BLaER1 (cell line): ENCODE measurements around the gene ARFGAP3.
"Not testable (repeated sequence)": the region's sequence is repeated elsewhere in the genome, so short reads cannot be mapped to it uniquely, and the experiment has no call there.

Source experiments
- H3K27ac ChIP-seq: shearing (Covaris generic); formaldehyde crosslinking; 2 replicates; pipeline ENCODE4 v1.8.1; 2022
- H3K27me3 ChIP-seq: shearing (Covaris generic); formaldehyde crosslinking; 2 replicates; pipeline ENCODE4 v1.8.1; 2022
- H3K36me3 ChIP-seq: shearing (Covaris generic); formaldehyde crosslinking; 2 replicates; pipeline ENCODE4 v1.8.1; 2022
- H3K4me1 ChIP-seq: shearing (Covaris generic); formaldehyde crosslinking; 2 replicates; pipeline ENCODE4 v1.8.1; 2022
- H3K4me2 ChIP-seq: shearing (Covaris generic); formaldehyde crosslinking; 2 replicates; pipeline ENCODE4 v1.8.1; 2022
- H3K4me3 ChIP-seq: shearing (Covaris generic); formaldehyde crosslinking; 2 replicates; pipeline ENCODE4 v1.8.1; 2022
- H3K9ac ChIP-seq: shearing (Covaris generic); formaldehyde crosslinking; 2 replicates; pipeline ENCODE4 v1.8.1; 2022
- H3K9me3 ChIP-seq: shearing (Covaris generic); formaldehyde crosslinking; 2 replicates; pipeline ENCODE4 v1.8.1; 2022
- H4K20me1 ChIP-seq: shearing (Covaris generic); formaldehyde crosslinking; 2 replicates; pipeline ENCODE4 v1.8.1; 2022
- Cebpa-rat ChIP-seq: shearing (Covaris generic); IDR thresholded peaks from 2 replicates; pipeline ENCODE4 v1.8.1; 2022

The ARFGAP3 gene

DNA sequence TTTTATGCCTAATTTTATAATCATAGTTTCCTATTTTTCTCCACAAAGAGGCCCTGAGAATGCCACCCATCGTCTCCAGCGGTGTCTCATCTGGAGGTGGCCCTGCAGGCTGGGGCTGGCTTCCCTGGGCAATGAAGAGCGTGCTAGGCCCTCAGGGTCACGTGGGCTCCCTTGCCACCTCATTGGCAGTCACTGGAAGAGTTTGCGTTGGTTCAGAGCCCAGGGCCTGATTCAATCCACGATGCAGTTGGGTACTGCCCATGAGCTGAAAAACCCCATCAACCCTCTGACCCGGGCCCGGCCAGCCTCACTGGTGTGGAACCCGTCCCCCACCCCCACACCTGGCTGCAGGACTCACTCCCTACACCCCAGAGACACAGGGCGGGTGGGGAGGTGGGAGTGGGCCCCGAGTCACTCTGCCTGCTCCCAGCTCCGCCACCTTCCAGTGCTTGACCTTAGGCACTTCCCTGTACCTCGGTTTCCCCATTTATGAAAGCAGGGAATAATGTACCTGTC is 93.0 kb downstream of the ARFGAP3 start:
- Histone ChIP-seq H3K4me1 (peaks cover 40% of the 10 kb centered on the region), H3K27me3 (no peaks in the 10 kb centered on the region), H3K4me2 (no peak overlapping the region), H3K4me3 (no peak overlapping the region), H3K9me3 (no peaks in the 10 kb centered on the region), H3K9ac (no peak overlapping the region), H4K20me1 (no peaks in the 10 kb centered on the region), H3K36me3 (no peaks in the 10 kb centered on the region), H3K27ac (no peak overlapping the region)
- no peak for TF ChIP-seq Cebpa-rat

GRCh38 chr22:42760806-42761565 is 96.1 kb downstream of the ARFGAP3 start:
- no peaks in the 10 kb centered on the region for H3K36me3 ChIP-seq
- H3K4me2 ChIP-seq: peak overlapping the region; percentile 13; the same call in 1 of the 2 replicates
- H3K27me3 ChIP-seq: no peaks in the 10 kb centered on the region
- no peak for TF ChIP-seq Cebpa-rat
- H3K4me3 ChIP-seq: no peak overlapping the region
- peaks cover 32% of the 10 kb centered on the region for H3K4me1 ChIP-seq
- H3K9ac ChIP-seq: no peak overlapping the region
- H3K9me3 ChIP-seq: no peaks in the 10 kb centered on the region
- H3K27ac ChIP-seq: no peak overlapping the region
- no peaks in the 10 kb centered on the region for H4K20me1 ChIP-seq

DNA sequence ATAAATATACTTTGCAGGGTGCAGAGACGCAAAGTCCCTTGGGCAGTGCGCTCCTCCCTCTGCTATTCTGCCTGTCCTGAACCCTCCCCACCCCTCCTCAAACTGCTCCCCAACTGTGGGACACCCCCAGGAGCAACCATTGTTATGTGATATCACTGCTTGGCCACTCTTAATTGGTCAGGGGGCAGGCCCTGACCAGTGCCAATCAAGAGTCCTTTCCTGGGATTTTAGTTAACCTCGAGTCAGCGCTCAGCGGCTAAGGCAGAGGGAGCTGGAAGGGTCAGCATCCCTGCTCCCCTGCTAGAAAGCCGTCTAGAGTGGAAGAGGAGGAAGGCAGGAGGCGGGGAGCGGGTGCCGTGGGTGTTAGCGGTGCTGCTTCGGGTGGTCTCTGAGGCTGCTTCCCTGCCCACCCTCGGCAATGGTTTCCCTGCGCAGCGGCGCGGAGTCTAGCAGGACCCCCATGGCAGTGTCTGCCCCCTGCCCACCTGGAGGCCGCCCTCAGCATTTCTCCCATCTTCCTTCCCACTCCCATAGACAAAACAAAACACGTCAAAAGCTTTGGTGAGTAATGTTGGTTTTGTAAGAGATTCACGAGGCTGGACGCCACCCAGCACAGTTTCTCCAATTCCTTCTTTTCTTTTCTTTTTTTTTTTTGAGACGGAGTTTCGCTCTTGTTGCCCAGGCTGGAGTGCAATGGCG is 98.0 kb downstream of the ARFGAP3 start:
- no peak overlapping the region for H3K4me2 ChIP-seq
- H3K27me3 ChIP-seq: no peaks in the 10 kb centered on the region
- H3K4me1 ChIP-seq: peaks cover 16% of the 10 kb centered on the region
- H3K27ac ChIP-seq: no peak overlapping the region
- H3K9ac ChIP-seq: no peak overlapping the region
- TF ChIP-seq Cebpa-rat: no peak
- H3K9me3 ChIP-seq: no peaks in the 10 kb centered on the region
- no peak overlapping the region for H3K4me3 ChIP-seq
- no peaks in the 10 kb centered on the region for H3K36me3 ChIP-seq
- H4K20me1 ChIP-seq: no peaks in the 10 kb centered on the region

- not testable (repeated sequence) for H3K27ac ChIP-seq, H3K4me2 ChIP-seq, H3K27me3 ChIP-seq, H3K9me3 ChIP-seq, H3K4me3 ChIP-seq, H4K20me1 ChIP-seq, H3K36me3 ChIP-seq, H3K9ac ChIP-seq
- peaks cover 20% of the 10 kb centered on the region for H3K4me1 ChIP-seq
These were observed 101.5 kb downstream of the ARFGAP3 start for GRCh38 chr22:42755553-42755952.

DNA sequence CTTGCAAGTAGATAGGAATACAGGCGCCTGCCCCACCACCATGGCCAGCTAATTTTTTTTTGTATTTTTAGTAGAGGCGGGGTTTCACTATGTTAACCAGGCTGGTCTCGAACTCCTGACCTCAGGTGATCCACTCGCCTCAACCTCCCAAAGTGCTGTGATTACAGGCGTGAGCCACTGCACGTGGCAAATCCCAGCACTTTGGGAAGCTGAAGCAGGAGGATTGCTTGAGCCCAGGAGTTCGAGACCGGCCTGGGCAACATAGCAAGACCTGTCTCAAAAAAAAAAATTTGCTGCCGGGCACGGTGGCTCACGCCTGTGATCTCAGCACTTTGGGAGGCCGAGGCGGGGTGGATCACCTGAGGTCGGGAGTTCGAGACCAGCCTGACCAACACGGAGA is 102.0 kb downstream of the ARFGAP3 start:
- H3K27me3 ChIP-seq, H3K4me3 ChIP-seq, H3K27ac ChIP-seq, H3K9me3 ChIP-seq, H3K36me3 ChIP-seq, H3K9ac ChIP-seq, H4K20me1 ChIP-seq, H3K4me2 ChIP-seq: not testable (repeated sequence)
- H3K4me1 ChIP-seq: peaks cover 20% of the 10 kb centered on the region

DNA sequence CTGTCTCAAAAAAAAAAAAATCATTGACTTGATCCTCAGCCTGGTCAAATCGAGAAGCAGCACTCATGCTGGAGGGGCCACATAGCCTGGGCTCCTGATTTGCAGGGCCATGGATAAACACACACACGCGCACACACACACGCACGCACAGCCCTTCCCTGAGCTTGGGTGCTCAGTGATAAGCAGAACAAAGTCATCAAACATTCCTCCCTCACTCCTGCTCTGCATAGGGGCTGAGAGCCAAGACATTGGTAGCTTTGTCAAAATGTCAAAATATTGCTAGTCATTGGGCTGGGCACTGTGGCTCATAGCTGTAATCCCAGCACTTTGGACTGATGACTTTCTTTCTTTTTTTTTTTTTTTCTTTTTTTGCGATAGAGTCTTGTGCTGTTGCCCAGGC is 102.4 kb downstream of the ARFGAP3 start:
- H4K20me1 ChIP-seq: no peaks in the 10 kb centered on the region
- H3K4me2 ChIP-seq: no peak overlapping the region
- no peaks in the 10 kb centered on the region for H3K36me3 ChIP-seq
- H3K27ac ChIP-seq: no peak overlapping the region
- H3K9me3 ChIP-seq: no peaks in the 10 kb centered on the region
- H3K27me3 ChIP-seq: no peaks in the 10 kb centered on the region
- H3K4me3 ChIP-seq: no peak overlapping the region
- peaks cover 20% of the 10 kb centered on the region for H3K4me1 ChIP-seq
- TF ChIP-seq Cebpa-rat: no peak
- H3K9ac ChIP-seq: no peak overlapping the region

DNA sequence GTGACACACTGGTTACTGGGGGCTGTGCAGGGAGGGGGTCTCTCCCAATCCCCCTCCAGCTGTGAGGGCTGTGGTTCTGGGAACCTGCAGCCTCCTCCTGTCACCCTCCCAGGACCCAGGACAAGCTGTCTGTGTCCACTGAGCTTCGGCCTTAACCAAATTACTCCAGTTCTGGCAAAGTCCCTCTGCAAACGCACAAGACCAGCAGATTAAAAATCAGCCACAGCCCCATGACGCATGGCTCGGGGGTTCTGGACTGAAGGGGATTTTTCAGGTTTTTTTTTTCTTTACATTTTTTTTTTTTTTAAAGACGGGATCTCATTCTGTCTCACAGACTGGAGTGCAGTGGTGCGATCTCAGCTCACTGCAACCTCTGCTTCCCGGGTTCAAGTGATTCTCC is 104.2 kb downstream of the ARFGAP3 start:
- Histone ChIP-seq H3K27ac (0 out of 2 replicates have a peak overlapping the region, but pooled peaks have one; percentile 63), H3K27me3 (no peaks in the 10 kb centered on the region), H3K4me3 (no peak overlapping the region), H4K20me1 (no peaks in the 10 kb centered on the region), H3K9ac (no peak overlapping the region), H3K36me3 (no peaks in the 10 kb centered on the region), H3K9me3 (no peaks in the 10 kb centered on the region), H3K4me1 (peaks cover 20% of the 10 kb centered on the region), H3K4me2 (no peak overlapping the region)
- TF ChIP-seq Cebpa-rat: no peak

- Histone ChIP-seq H3K4me2 (peak overlapping the region; percentile 77), H3K4me3 (no peak overlapping the region), H3K9me3 (no peaks in the 10 kb centered on the region), H4K20me1 (no peaks in the 10 kb centered on the region), H3K4me1 (peaks cover 20% of the 10 kb centered on the region), H3K36me3 (no peaks in the 10 kb centered on the region), H3K27me3 (no peaks in the 10 kb centered on the region), H3K9ac (0 out of 2 replicates have a peak overlapping the region, but pooled peaks have one; percentile 50), H3K27ac (peak overlapping the region; percentile 63)
- TF ChIP-seq Cebpa-rat: no peak
These were observed 104.8 kb downstream of the ARFGAP3 start for GRCh38 chr22:42752230-42752746.

DNA sequence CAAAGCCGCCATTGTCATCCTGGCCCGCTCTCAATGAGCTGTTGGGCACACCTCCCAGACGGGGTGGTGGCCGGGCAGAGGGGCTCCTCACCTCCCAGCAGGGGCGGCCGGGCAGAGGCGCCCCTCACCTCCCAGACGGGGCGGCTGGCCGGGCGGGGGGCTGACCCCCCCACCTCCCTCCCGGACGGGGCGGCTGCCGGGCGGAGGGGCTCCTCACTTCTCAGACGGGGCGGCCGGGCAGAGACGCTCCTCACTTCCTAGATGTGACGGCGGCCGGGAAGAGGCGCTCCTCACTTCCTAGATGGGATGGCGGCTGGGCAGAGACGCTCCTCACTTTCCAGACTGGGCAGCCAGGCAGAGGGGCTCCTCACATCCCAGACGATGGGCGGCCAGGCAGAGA is 106.7 kb downstream of the ARFGAP3 start:
- not testable (repeated sequence) for H3K4me3 ChIP-seq

GRCh38 chr22:42747701-42748513 is 109.2 kb downstream of the ARFGAP3 start:
- no peak overlapping the region for H3K9ac ChIP-seq
- H3K9me3 ChIP-seq: no peaks in the 10 kb centered on the region
- H3K4me1 ChIP-seq: peaks cover 29% of the 10 kb centered on the region
- TF ChIP-seq Cebpa-rat: no peak
- H3K4me3 ChIP-seq: no peak overlapping the region
- H3K4me2 ChIP-seq: no peak overlapping the region
- no peaks in the 10 kb centered on the region for H3K36me3 ChIP-seq
- H4K20me1 ChIP-seq: no peaks in the 10 kb centered on the region
- H3K27ac ChIP-seq: no peak overlapping the region
- no peaks in the 10 kb centered on the region for H3K27me3 ChIP-seq

More for the DNA sequence above, 106.7 kb downstream of the ARFGAP3 start:
- H3K27ac ChIP-seq, H3K36me3 ChIP-seq, H3K9me3 ChIP-seq, H3K4me2 ChIP-seq, H3K27me3 ChIP-seq, H4K20me1 ChIP-seq, H3K9ac ChIP-seq: not testable (repeated sequence)
- peaks cover 20% of the 10 kb centered on the region for H3K4me1 ChIP-seq
